Measurements from ENCODE around the gene TAS2R7.
A peak's percentile ranks its signal among the peaks of the same experiment; 100 is the strongest.

The TAS2R7 gene

GRCh38 chr12:10783252-10783651, 19.2 kb downstream of the TAS2R7 start:
- no peaks in the 10 kb centered on the region for H3K4me1 ChIP-seq (ENCODE audit: insufficient read depth, poor library complexity, severe bottlenecking)
- no peaks in the 10 kb centered on the region for H3K36me3 ChIP-seq (ENCODE audit: low read depth)
- ATAC-seq (ENCODE audit: low read depth) (no peak), DNase-seq (ENCODE audit: low spot score) (no peak)
- TF ChIP-seq, protein P1, sequence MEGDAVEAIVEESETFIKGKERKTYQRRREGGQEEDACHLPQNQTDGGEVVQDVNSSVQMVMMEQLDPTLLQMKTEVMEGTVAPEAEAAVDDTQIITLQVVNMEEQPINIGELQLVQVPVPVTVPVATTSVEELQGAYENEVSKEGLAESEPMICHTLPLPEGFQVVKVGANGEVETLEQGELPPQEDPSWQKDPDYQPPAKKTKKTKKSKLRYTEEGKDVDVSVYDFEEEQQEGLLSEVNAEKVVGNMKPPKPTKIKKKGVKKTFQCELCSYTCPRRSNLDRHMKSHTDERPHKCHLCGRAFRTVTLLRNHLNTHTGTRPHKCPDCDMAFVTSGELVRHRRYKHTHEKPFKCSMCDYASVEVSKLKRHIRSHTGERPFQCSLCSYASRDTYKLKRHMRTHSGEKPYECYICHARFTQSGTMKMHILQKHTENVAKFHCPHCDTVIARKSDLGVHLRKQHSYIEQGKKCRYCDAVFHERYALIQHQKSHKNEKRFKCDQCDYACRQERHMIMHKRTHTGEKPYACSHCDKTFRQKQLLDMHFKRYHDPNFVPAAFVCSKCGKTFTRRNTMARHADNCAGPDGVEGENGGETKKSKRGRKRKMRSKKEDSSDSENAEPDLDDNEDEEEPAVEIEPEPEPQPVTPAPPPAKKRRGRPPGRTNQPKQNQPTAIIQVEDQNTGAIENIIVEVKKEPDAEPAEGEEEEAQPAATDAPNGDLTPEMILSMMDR (IDR thresholded peaks at IDR 0.05; ENCODE audit: poor library complexity, severe bottlenecking): no peak
- no peaks in the 10 kb centered on the region for H3K9me3 ChIP-seq (ENCODE audit: severe bottlenecking)
- H3K27ac ChIP-seq (ENCODE audit: poor library complexity, severe bottlenecking): no peak overlapping the region
- H3K27me3 ChIP-seq (ENCODE audit: insufficient read depth, poor library complexity, severe bottlenecking): no peaks in the 10 kb centered on the region
- no peak overlapping the region for H3K4me3 ChIP-seq (ENCODE audit: severe bottlenecking)

GRCh38 chr12:10779103-10779502, 23.3 kb downstream of the TAS2R7 start:
- no peaks in the 10 kb centered on the region for H3K36me3 ChIP-seq (ENCODE audit: low read depth)
- H3K9me3 ChIP-seq (ENCODE audit: severe bottlenecking): no peaks in the 10 kb centered on the region
- H3K4me1 ChIP-seq (ENCODE audit: insufficient read depth, poor library complexity, severe bottlenecking): no peaks in the 10 kb centered on the region
- no peak overlapping the region for H3K4me3 ChIP-seq (ENCODE audit: severe bottlenecking)
- TF ChIP-seq, protein P1 (IDR thresholded peaks at IDR 0.05; ENCODE audit: poor library complexity, severe bottlenecking): no peak
- DNase-seq (ENCODE audit: low spot score): no peak
- ATAC-seq (ENCODE audit: low read depth): no peak
- H3K27ac ChIP-seq (ENCODE audit: poor library complexity, severe bottlenecking): no peak overlapping the region
- peaks cover 3% of the 10 kb centered on the region for H3K27me3 ChIP-seq (ENCODE audit: insufficient read depth, poor library complexity, severe bottlenecking)

DNA sequence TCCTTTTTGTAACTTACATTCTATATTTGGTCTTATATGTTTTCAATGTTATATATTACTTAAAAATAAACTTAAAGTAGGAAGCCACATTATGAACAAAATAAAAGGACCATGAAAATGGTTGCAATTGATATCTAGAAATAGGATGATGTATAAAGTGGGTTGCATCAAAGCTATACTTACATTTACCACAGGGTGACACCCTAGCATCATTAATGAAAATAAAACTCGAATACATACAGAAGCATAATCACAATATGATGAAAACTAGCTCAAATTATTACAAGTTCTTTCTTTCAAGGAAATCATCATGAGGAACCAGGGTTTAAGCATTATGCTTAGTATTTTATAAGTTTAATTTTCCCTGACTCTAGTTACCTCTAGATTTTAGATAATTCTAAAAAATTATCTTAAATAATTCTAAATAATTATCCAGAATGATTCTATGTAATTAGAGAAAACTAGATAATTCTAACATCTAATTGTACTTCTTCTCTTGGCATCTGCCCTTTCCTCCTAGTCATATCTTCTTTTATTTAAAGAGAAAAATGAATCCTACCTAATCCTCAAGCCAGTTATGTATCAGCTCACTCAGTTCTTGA, 31.2 kb downstream of the TAS2R7 start:
- Histone ChIP-seq H3K27ac (ENCODE audit: poor library complexity, severe bottlenecking) (no peak overlapping the region), H3K9me3 (ENCODE audit: severe bottlenecking) (no peaks in the 10 kb centered on the region), H3K27me3 (ENCODE audit: insufficient read depth, poor library complexity, severe bottlenecking) (peaks cover 8% of the 10 kb centered on the region), H3K36me3 (ENCODE audit: low read depth) (no peaks in the 10 kb centered on the region), H3K4me1 (ENCODE audit: insufficient read depth, poor library complexity, severe bottlenecking) (no peaks in the 10 kb centered on the region), H3K4me3 (ENCODE audit: severe bottlenecking) (no peak overlapping the region)
- TF ChIP-seq, protein P1 (IDR thresholded peaks at IDR 0.05; ENCODE audit: poor library complexity, severe bottlenecking): peak; percentile 62
- ATAC-seq (ENCODE audit: low read depth) (no peak), DNase-seq (ENCODE audit: low spot score) (no peak)

- no peak overlapping the region for H3K4me3 ChIP-seq (ENCODE audit: severe bottlenecking)
- ATAC-seq (ENCODE audit: low read depth) (no peak), DNase-seq (ENCODE audit: low spot score) (no peak)
- no peak overlapping the region for H3K27ac ChIP-seq (ENCODE audit: poor library complexity, severe bottlenecking)
- no peaks in the 10 kb centered on the region for H3K9me3 ChIP-seq (ENCODE audit: severe bottlenecking)
- H3K27me3 ChIP-seq (ENCODE audit: insufficient read depth, poor library complexity, severe bottlenecking): no peaks in the 10 kb centered on the region
- no peaks in the 10 kb centered on the region for H3K4me1 ChIP-seq (ENCODE audit: insufficient read depth, poor library complexity, severe bottlenecking)
- TF ChIP-seq, protein P1 (IDR thresholded peaks at IDR 0.05; ENCODE audit: poor library complexity, severe bottlenecking): no peak
- no peaks in the 10 kb centered on the region for H3K36me3 ChIP-seq (ENCODE audit: low read depth)
Observed at GRCh38 chr12:10759657-10760056, 42.8 kb downstream of the TAS2R7 start.

DNA sequence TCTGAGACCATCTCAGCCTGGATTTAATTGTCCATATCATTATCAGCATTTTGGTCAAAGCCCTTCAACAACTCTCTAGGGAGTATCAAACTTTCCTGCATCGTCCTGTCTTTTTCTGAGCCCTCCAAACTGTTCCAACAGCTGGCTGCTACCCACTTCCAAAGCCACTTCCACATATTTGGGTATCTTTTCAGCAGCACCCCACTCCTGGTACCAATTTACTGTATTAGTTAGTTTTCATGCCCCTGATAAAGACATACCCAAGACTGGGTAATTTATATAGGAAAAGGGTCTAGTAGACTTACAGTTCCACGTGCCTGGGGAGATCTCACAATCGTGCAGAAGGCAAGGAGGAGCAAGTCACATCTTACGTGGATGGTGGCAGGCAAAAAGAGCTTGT, 46.2 kb downstream of the TAS2R7 start:
- Histone ChIP-seq H3K4me3 (ENCODE audit: severe bottlenecking) (no peak overlapping the region), H3K27me3 (ENCODE audit: insufficient read depth, poor library complexity, severe bottlenecking) (no peaks in the 10 kb centered on the region), H3K9me3 (ENCODE audit: severe bottlenecking) (no peaks in the 10 kb centered on the region), H3K4me1 (ENCODE audit: insufficient read depth, poor library complexity, severe bottlenecking) (no peaks in the 10 kb centered on the region), H3K27ac (ENCODE audit: poor library complexity, severe bottlenecking) (no peak overlapping the region), H3K36me3 (ENCODE audit: low read depth) (no peaks in the 10 kb centered on the region)
- DNase-seq (ENCODE audit: low spot score) (no peak), ATAC-seq (ENCODE audit: low read depth) (no peak)
- TF ChIP-seq, protein P1 (IDR thresholded peaks at IDR 0.05; ENCODE audit: poor library complexity, severe bottlenecking): no peak
